Liver (tissue), 9 donors: ENCODE results near the gene TPST1. TPM values are rescaled to one million over a fixed set of nuclear protein-coding genes. Genes with fewer than 3 reads are reported as not detected.

ENCODE experiments used
- DNase-seq: peaks from one replicate; pipeline ENCODE4 v3.0.0-alpha.2; 2017; ENCODE audit warnings: low spot score
- H3K27ac ChIP-seq, 2 donors: one replicate each; pipeline ENCODE4 v1.7.0; 2013; ENCODE audit warnings: inconsistent platforms in 2 of 2, low read length in 2 of 2, control low read depth in 1 of 2, low read depth in 1 of 2, mild to moderate bottlenecking in 1 of 2
- H3K27me3 ChIP-seq, 4 donors: one replicate each; pipeline versions ENCODE4 v1.6.1 to v1.7.0; 2013; ENCODE audit warnings: low read length in 3 of 4, inconsistent platforms in 1 of 4, mild to moderate bottlenecking in 1 of 4, moderate library complexity in 1 of 4; ENCODE audit not compliant: control insufficient read depth in 4 of 4, insufficient read depth in 4 of 4
- H3K36me3 ChIP-seq, 4 donors: one replicate each; pipeline versions ENCODE4 v1.6.1 to v1.7.0; 2013; ENCODE audit warnings: low read length in 3 of 4, mild to moderate bottlenecking in 3 of 4, low read depth in 1 of 4, moderate library complexity in 1 of 4; ENCODE audit not compliant: control insufficient read depth in 4 of 4, insufficient read depth in 3 of 4
- H3K4me1 ChIP-seq, 4 donors: one replicate each; pipeline versions ENCODE4 v1.6.1 to v1.7.0; 2013; ENCODE audit warnings: low read length in 3 of 4, mild to moderate bottlenecking in 3 of 4, moderate library complexity in 1 of 4; ENCODE audit not compliant: control insufficient read depth in 4 of 4, insufficient read depth in 4 of 4
- H3K4me3 ChIP-seq, 3 donors: one replicate each; pipeline versions ENCODE4 v1.6.1 to v1.7.0; 2013; ENCODE audit warnings: low read length in 3 of 3, control low read depth in 1 of 3, low read depth in 1 of 3, mild to moderate bottlenecking in 1 of 3
- H3K9ac ChIP-seq, 2 donors: one replicate each; pipeline ENCODE4 v1.7.0; 2013; ENCODE audit warnings: low read length in 2 of 2, mild to moderate bottlenecking in 2 of 2, moderate library complexity in 2 of 2, control low read depth in 1 of 2, low read depth in 1 of 2
- H3K9me3 ChIP-seq, 4 donors: one replicate each; pipeline versions ENCODE4 v1.6.1 to v1.7.0; 2013; ENCODE audit warnings: low read length in 3 of 4; ENCODE audit not compliant: control insufficient read depth in 4 of 4
- EGR1 ChIP-seq, 2 donors: IDR thresholded peaks; 2 replicates each; pipeline ENCODE4 v1.6.1; 2016 to 2018; ENCODE audit warnings: antibody characterized with exemption in 2 of 2, low read depth in 2 of 2
- FOXA1 ChIP-seq: IDR thresholded peaks from 2 replicates; pipeline ENCODE4 v1.6.1; 2016; ENCODE audit warnings: antibody characterized with exemption
- FOXA2 ChIP-seq: IDR thresholded peaks from 2 replicates; pipeline ENCODE4 v1.6.1; 2016; ENCODE audit warnings: antibody characterized with exemption
- GABPA ChIP-seq, 2 donors: IDR thresholded peaks in 1 of 2; conservative IDR thresholded peaks in 1 of 2; 2 replicates each; pipeline ENCODE4 v1.6.1; 2016; ENCODE audit warnings: antibody characterized with exemption in 2 of 2, mild to moderate bottlenecking in 1 of 2, moderate library complexity in 1 of 2
- HNF4A ChIP-seq, 2 donors: conservative IDR thresholded peaks; 2 replicates each; pipeline ENCODE4 v1.6.1; 2016; ENCODE audit warnings: antibody characterized with exemption in 2 of 2, mild to moderate bottlenecking in 2 of 2
- HNF4G ChIP-seq: IDR thresholded peaks from 2 replicates; pipeline ENCODE4 v1.6.1; 2016; ENCODE audit warnings: antibody characterized with exemption
- JUND ChIP-seq, 2 donors: IDR thresholded peaks; 2 replicates each; pipeline ENCODE4 v1.6.1; 2016; ENCODE audit warnings: antibody characterized with exemption in 2 of 2
- MAX ChIP-seq: IDR thresholded peaks from 2 replicates; pipeline ENCODE4 v1.6.1; 2016; ENCODE audit warnings: antibody characterized with exemption
- NR2F2 ChIP-seq: IDR thresholded peaks from 2 replicates; pipeline ENCODE4 v1.6.1; 2016; ENCODE audit warnings: antibody characterized with exemption
- RAD21 ChIP-seq, 2 donors: IDR thresholded peaks; 2 replicates each; pipeline ENCODE4 v1.6.1; 2016; ENCODE audit warnings: antibody characterized with exemption in 2 of 2, mild to moderate bottlenecking in 2 of 2
- REST ChIP-seq: IDR thresholded peaks from 2 replicates; pipeline ENCODE4 v1.6.1; 2016; ENCODE audit warnings: antibody characterized with exemption, mild to moderate bottlenecking
- RXRA ChIP-seq, 2 donors: IDR thresholded peaks; 2 replicates each; pipeline ENCODE4 v1.6.1; 2017 to 2018; ENCODE audit warnings: antibody characterized with exemption in 2 of 2, mild to moderate bottlenecking in 1 of 2
- SP1 ChIP-seq: IDR thresholded peaks from 2 replicates; pipeline ENCODE4 v1.6.1; 2018; ENCODE audit warnings: antibody characterized with exemption, mild to moderate bottlenecking
- TAF1 ChIP-seq: conservative IDR thresholded peaks from 2 replicates; pipeline ENCODE4 v1.6.1; 2016; ENCODE audit warnings: antibody characterized with exemption, mild to moderate bottlenecking
- YY1 ChIP-seq: IDR thresholded peaks from 2 replicates; pipeline ENCODE4 v1.6.1; 2016; ENCODE audit warnings: antibody characterized with exemption, mild to moderate bottlenecking
- ZBTB33 ChIP-seq: IDR thresholded peaks from 2 replicates; pipeline ENCODE4 v1.6.1; 2016; ENCODE audit warnings: antibody characterized with exemption
- WGBS: extraction: QIAGEN DNeasy Blood & Tissue Kit; methylation state at CpG from one replicate; pipeline ENCODE4 v1.1.7; 2013; 5-methylcytosine and 5-hydroxymethylcytosine counted together
- polyA plus RNA-seq, 2 donors: library from polyadenylated mRNA; stranded (reverse) in 1 of 2; unstranded in 1 of 2; fragments of 200-250 nt in 1 of 2; fragments of >200 nt in 1 of 2; fragmentation: Nextera tagmentation in 1 of 2; extraction: Ambion mirVana in 1 of 2; gene quantifications; one replicate each; pipeline versions ENCODE4 v1.2.1 to v1.2.3, GENCODE V29; 2013 to 2015
- total RNA-seq, 2 donors: library from RNA; depleted of rRNA; stranded (reverse); fragments of >200 nt; gene quantifications; one replicate each; pipeline ENCODE4 v1.2.3, GENCODE V29; 2014
- TF ChIP-seq, protein P1 (sequence below): fragments of 150-350 bp; IDR thresholded peaks from 2 replicates; pipeline ENCODE4 v1.5.1; 2017; ENCODE audit warnings: improper control_type of control experiment, low read depth, low read length; ENCODE audit not compliant: missing input control
- TF ChIP-seq, protein P2 (sequence below): IDR thresholded peaks from 2 replicates; pipeline ENCODE4 v1.6.1; 2016; ENCODE audit warnings: antibody characterized with exemption
- donor health status: healthy.
- donor health status: healthy.
- donor health status: healthy.
- donor health status: healthy.
- donor health status: healthy.

TPST1 gene
- total and polyA plus RNA-seq, 4 donors, result 23.8 to 62.5 (median 25.7) TPM

GRCh38 chr7:66335318-66335717 lies 130.2 kb downstream of the TPST1 start:
- 95% methylated on average over 6 of the region's 6 CpGs for WGBS
- no peak for DNase-seq
- Histone ChIP-seq H3K36me3 (no peaks in the 10 kb centered on the region), H3K27me3 (no peaks in the 10 kb centered on the region), H3K27ac (no peak overlapping the region), H3K9ac (no peak overlapping the region), H3K4me1 (peaks cover 4 to 16% (median 11%) of the 10 kb centered on the region in 4 donors), H3K9me3 (peaks cover 0 to 2% (median 0%) of the 10 kb centered on the region in 4 donors), H3K4me3 (no peak overlapping the region)
- TF ChIP-seq HNF4A (conservative IDR thresholded peaks at IDR 0.05) (no peak), REST (no peak), JUND (IDR thresholded peaks at IDR 0.05) (no peak), YY1 (no peak), RXRA (IDR thresholded peaks at IDR 0.05) (no peak), FOXA1 (no peak), EGR1 (IDR thresholded peaks at IDR 0.05; ENCODE audit: low read depth in 2 of 2) (no peak), MAX (no peak), NR2F2 (no peak), RAD21 (IDR thresholded peaks at IDR 0.05) (no peak), ZBTB33 (no peak)
- TF ChIP-seq, protein P1, sequence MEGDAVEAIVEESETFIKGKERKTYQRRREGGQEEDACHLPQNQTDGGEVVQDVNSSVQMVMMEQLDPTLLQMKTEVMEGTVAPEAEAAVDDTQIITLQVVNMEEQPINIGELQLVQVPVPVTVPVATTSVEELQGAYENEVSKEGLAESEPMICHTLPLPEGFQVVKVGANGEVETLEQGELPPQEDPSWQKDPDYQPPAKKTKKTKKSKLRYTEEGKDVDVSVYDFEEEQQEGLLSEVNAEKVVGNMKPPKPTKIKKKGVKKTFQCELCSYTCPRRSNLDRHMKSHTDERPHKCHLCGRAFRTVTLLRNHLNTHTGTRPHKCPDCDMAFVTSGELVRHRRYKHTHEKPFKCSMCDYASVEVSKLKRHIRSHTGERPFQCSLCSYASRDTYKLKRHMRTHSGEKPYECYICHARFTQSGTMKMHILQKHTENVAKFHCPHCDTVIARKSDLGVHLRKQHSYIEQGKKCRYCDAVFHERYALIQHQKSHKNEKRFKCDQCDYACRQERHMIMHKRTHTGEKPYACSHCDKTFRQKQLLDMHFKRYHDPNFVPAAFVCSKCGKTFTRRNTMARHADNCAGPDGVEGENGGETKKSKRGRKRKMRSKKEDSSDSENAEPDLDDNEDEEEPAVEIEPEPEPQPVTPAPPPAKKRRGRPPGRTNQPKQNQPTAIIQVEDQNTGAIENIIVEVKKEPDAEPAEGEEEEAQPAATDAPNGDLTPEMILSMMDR, result no peak

DNA sequence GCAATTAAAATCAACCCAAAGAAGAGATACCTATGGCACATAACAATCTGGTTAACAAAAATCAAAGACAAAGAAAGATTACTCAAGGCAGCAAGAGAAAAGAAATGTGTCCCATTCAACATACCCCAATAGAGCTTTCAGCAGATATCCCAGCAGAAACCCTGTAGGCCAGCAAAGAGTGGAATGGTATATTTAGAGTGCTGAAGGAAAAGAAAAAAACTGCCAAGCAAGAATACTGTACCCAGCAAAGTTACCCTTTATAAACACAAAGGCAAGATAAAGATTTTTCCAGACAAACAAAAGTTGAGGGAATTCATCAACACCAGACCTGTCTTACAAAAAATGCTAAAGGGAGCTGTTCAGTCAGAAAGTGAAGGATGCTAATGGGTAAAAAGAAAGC lies 131.6 kb downstream of the TPST1 start:
- no peak for DNase-seq
- Histone ChIP-seq H3K9me3 (peaks cover 0 to 4% (median 0%) of the 10 kb centered on the region in 4 donors), H3K36me3 (no peaks in the 10 kb centered on the region), H3K4me3 (no peak overlapping the region), H3K27me3 (no peaks in the 10 kb centered on the region), H3K9ac (no peak overlapping the region), H3K4me1 (peaks cover 4 to 16% (median 11%) of the 10 kb centered on the region in 4 donors), H3K27ac (no peak overlapping the region)
- TF ChIP-seq REST, result no peak
- no peak for TF ChIP-seq NR2F2
- TF ChIP-seq GABPA (IDR thresholded peaks at IDR 0.05 in 1 of 2, conservative IDR thresholded peaks at IDR 0.05 in 1 of 2), result no peak
- no peak for TF ChIP-seq SP1
- no peak for TF ChIP-seq RXRA (IDR thresholded peaks at IDR 0.05)
- TF ChIP-seq YY1, result no peak
- TF ChIP-seq JUND (IDR thresholded peaks at IDR 0.05), result no peak
- TF ChIP-seq TAF1, result no peak
- no peak for TF ChIP-seq EGR1 (IDR thresholded peaks at IDR 0.05; ENCODE audit: low read depth in 2 of 2)
- TF ChIP-seq, protein P2, sequence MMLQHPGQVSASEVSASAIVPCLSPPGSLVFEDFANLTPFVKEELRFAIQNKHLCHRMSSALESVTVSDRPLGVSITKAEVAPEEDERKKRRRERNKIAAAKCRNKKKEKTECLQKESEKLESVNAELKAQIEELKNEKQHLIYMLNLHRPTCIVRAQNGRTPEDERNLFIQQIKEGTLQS, result no peak
- no peak for TF ChIP-seq RAD21 (IDR thresholded peaks at IDR 0.05)
- no peak for TF ChIP-seq HNF4G
- TF ChIP-seq HNF4A (conservative IDR thresholded peaks at IDR 0.05), result no peak
- TF ChIP-seq MAX, result no peak
- no peak for TF ChIP-seq FOXA2
- TF ChIP-seq ZBTB33, result no peak
